GM18907 (cell line): ENCODE measurements around the gene RELT.
"Not testable (repeated sequence)": the region's sequence is repeated elsewhere in the genome, so short reads cannot be mapped to it uniquely, and the experiment has no call there.

Experiments used
- ATAC-seq: cut with Tn5 transposase; IDR thresholded peaks from one replicate; pipeline ENCODE4 v1.9.1; 2021; ENCODE audit warnings: mild to moderate bottlenecking, moderate library complexity; ENCODE audit not compliant: unreplicated experiment

RELT gene

GRCh38 chr11:73428227-73428626, 52.0 kb downstream of the RELT start:
- ATAC-seq: no peak

DNA sequence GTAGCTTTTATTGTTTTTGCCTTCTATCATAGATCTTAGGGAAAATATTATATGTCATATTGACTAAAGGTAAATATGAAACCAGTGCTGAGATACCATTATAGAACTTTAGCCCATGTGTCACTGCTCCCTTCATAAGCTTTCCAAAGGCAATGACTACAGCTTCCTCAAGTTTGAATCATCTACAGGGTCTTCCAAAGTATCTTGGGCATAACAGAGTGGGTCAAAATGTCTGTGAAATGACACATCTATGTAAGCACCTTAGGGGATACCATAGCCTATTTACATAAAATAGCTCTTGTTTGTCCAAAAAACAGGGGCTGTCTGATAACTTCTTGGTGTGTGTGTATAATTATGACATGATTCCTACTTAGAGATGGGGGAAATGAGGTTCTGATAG, 52.5 kb downstream of the RELT start:
- no peak for ATAC-seq

- ATAC-seq: no peak
These were observed 53.0 kb downstream of the RELT start for GRCh38 chr11:73429121-73429750.

GRCh38 chr11:73430326-73430725, 54.1 kb downstream of the RELT start:
- no peak for ATAC-seq

DNA sequence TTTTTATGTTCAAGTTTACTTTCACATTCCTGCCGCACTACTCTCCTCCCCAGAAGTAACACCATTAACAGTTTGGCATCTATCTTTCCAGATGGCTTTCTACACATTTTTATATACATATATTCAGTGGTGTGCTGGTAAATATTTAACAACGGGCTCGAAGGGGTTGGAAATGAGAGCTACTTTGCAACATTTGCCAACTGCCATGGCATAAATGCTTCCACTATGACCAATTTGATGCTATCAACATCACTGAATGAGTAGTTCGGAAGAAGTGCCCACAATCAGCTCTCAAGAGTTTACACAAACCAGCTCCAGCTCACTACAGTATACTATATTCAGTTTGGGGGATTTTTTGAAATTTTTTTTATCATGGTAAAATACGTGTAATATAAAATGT, 55.2 kb downstream of the RELT start:
- no peak for ATAC-seq

- not testable (repeated sequence) for ATAC-seq
These were observed 60.7 kb downstream of the RELT start for GRCh38 chr11:73436859-73437258.

- ATAC-seq: no peak
These were observed 63.0 kb downstream of the RELT start for GRCh38 chr11:73439002-73439843.

- no peak for ATAC-seq
These were observed 69.8 kb downstream of the RELT start for GRCh38 chr11:73445980-73446379.

GRCh38 chr11:73446766-73447165, 70.6 kb downstream of the RELT start:
- no peak for ATAC-seq
